T-helper 9 cell (primary cell): ENCODE data around the gene TEKT2.

ENCODE experiments used
- DNase-seq: peaks from one replicate; pipeline ENCODE4 v3.0.0-alpha.2; 2020

TEKT2 gene

GRCh38 chr1:36107394-36107793 is 23.5 kb downstream of the TEKT2 start:
- no peak for DNase-seq

- no peak for DNase-seq
Observed at GRCh38 chr1:36108314-36108713, 24.4 kb downstream of the TEKT2 start.

GRCh38 chr1:36109041-36109679 is 25.3 kb downstream of the TEKT2 start:
- peak; percentile 18 for DNase-seq

- DNase-seq = no peak
Observed at GRCh38 chr1:36111151-36111550, 27.3 kb downstream of the TEKT2 start.

- DNase-seq = no peak
Observed at GRCh38 chr1:36112823-36113222, 28.9 kb downstream of the TEKT2 start.

- DNase-seq = no peak
Observed at GRCh38 chr1:36114371-36114770, 30.5 kb downstream of the TEKT2 start.

- no peak for DNase-seq
Observed at GRCh38 chr1:36115200-36115669, 31.3 kb downstream of the TEKT2 start.

GRCh38 chr1:36115931-36116330 is 32.0 kb downstream of the TEKT2 start:
- no peak for DNase-seq

- DNase-seq = no peak
Observed at GRCh38 chr1:36116901-36117300, 33.0 kb downstream of the TEKT2 start.

- no peak for DNase-seq
Observed at GRCh38 chr1:36118447-36119204, 34.7 kb downstream of the TEKT2 start.

GRCh38 chr1:36119456-36119855 is 35.6 kb downstream of the TEKT2 start:
- no peak for DNase-seq

- no peak for DNase-seq
Observed at GRCh38 chr1:36122062-36123030, 38.5 kb downstream of the TEKT2 start.

GRCh38 chr1:36123356-36123755 is 39.5 kb downstream of the TEKT2 start:
- no peak for DNase-seq

GRCh38 chr1:36124404-36125128 is 40.7 kb downstream of the TEKT2 start:
- no peak for DNase-seq

GRCh38 chr1:36125129-36125991 is 41.5 kb downstream of the TEKT2 start, which contains the start of gene COL8A2:
TSS of gene COL8A2 (minus strand) at chr1:36125222. CDS start at chr1:36100242, 24,980 bp downstream.
- no peak for DNase-seq

- no peak for DNase-seq
Observed at GRCh38 chr1:36126005-36126716, 42.3 kb downstream of the TEKT2 start.

GRCh38 chr1:36126797-36127500 is 43.1 kb downstream of the TEKT2 start:
- no peak for DNase-seq

- DNase-seq = no peak
Observed at GRCh38 chr1:36128126-36128904, 44.4 kb downstream of the TEKT2 start.

- no peak for DNase-seq
Observed at GRCh38 chr1:36128905-36129206, 45.0 kb downstream of the TEKT2 start.
